GM19025 (cell line): ENCODE results near the gene BAIAP2L1.

Source experiments
- ATAC-seq: cut with Tn5 transposase; IDR thresholded peaks from one replicate; pipeline ENCODE4 v1.9.1; 2021; ENCODE audit warnings: mild to moderate bottlenecking, low read depth, moderate library complexity; ENCODE audit not compliant: unreplicated experiment

BAIAP2L1 gene

GRCh38 chr7:98281757-98282606 is 118.9 kb downstream of the BAIAP2L1 start:
- ATAC-seq, result peak; percentile 34

GRCh38 chr7:98280791-98281756 is 119.8 kb downstream of the BAIAP2L1 start, which contains the start of gene BRI3:
BRI3 (plus strand) TSS chr7:98281686; CDS start chr7:98281796, 110 bp downstream.
- ATAC-seq, result peak; percentile 77

DNA sequence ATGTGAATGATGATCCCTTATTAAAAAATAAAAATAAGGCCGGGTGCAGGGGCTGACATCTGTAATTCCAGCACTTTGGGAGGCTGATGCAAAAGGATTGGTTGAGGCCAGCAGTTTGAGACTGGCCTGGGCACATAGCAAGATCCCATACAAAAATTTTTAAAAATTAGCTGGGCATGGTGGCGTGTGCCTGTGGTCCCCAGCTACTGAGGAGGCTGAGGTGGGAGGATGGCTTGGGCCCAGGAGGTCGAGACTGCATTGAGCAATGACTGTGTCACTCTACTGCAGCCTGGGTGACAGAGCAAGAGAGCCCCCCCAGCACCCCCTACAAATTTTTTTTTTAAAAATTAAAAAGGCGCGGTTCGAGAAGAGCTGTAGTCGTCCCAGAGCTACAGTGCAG is 120.6 kb downstream of the BAIAP2L1 start:
- no peak for ATAC-seq

- ATAC-seq, result no peak
Observed at GRCh38 chr7:98278936-98279335, 122.0 kb downstream of the BAIAP2L1 start.

GRCh38 chr7:98278408-98278807 is 122.5 kb downstream of the BAIAP2L1 start:
- ATAC-seq, result no peak

GRCh38 chr7:98276241-98276761 is 124.6 kb downstream of the BAIAP2L1 start:
- ATAC-seq, result no peak

DNA sequence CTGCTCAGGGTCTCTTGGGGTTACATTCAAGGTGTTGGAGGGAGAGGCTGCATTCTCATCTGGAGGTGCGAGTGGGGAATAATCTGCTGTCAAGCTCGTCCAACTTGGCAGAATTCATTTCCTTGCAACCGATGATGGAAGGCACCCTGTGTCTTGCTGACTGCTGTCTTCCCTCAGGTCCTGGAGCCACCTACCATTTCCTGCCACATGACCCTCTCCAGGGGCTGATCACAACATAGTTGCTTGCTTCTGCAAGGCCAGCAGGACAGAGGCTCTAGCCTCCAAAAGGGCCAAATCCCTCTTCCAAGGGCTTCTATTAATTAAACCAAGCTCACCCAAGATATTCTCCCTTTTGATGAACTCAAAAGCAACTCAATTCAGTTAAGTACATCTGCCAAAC is 133.6 kb downstream of the BAIAP2L1 start:
- ATAC-seq, result no peak

DNA sequence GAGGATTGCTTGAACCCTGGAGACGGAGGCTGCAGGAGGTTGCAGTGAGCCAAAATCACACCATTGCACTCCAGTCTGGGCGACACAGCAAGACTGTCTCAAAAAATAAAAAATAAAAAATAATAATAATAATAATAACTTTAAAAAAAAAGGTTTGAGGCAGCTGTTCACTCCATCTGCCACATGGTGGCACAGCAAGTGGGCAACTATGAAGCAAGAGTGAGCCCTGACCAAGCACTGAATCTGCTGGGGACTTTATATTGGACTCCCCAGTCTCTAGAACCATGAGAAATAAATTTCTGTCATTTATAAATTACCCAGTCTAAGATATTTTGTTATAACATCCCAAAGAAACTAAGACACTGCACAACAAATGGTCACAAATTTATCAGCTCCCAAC is 134.1 kb downstream of the BAIAP2L1 start:
- ATAC-seq, result no peak

GRCh38 chr7:98265841-98266271 is 135.0 kb downstream of the BAIAP2L1 start:
- no peak for ATAC-seq

- ATAC-seq, result no peak
Observed at GRCh38 chr7:98257701-98258100, 143.2 kb downstream of the BAIAP2L1 start.

DNA sequence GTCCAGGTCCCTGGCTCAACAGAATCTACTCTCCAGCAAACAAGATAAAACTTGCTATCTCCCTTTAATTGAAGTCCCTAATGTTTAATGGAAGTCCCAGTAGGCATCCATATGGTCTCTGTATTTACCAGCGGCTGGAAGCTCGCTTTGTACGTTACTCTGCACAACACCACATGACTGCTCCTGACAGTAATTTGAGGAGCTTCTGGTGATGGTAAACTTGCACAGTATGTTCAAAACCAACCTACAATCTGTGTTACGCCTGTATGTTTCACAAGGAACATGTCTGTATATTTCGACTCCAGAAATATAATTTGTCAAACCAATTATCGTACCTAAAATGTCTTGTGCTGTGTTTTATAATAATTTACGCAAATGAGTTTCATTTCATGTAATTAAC is 144.5 kb downstream of the BAIAP2L1 start:
- no peak for ATAC-seq

- no peak for ATAC-seq
Observed at GRCh38 chr7:98254951-98255610, 145.8 kb downstream of the BAIAP2L1 start.

GRCh38 chr7:98254516-98254915 is 146.4 kb downstream of the BAIAP2L1 start:
- ATAC-seq, result no peak

DNA sequence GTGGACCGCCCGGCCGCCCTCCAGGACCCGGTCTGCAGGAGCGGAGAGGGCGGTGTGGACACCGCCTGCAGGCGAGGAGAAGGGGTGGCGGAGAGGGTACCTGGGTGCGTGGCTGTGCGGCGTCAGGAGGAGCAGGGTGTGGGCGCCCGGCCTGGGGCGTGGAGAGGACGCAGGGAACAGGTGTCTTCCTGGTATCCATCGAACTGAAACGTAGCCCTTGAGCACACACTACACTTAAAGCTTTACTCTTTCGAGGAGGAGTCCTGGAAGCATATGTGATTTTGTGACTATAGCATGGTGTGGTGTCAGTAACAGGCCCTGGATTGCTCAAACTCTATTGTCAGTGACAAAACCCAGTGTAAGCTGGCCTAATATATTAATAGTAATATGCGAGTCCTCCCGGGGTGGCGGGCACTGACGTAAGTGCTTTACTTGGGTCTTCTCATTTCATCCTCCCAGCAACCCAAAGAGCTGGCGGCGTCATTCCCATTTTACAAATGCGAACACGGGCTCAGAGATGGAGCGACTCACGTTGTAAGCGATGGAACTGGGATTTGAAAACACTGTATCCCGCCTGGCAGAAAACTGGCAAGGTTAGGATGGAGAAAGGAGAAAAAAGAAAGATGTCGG is 148.3 kb downstream of the BAIAP2L1 start:
- ATAC-seq, result no peak

GRCh38 chr7:98251601-98252424 is 149.1 kb downstream of the BAIAP2L1 start, which contains the start of gene TECPR1:
TECPR1 (minus strand) TSS chr7:98252232; CDS start chr7:98246146, 6,086 bp downstream.
- ATAC-seq, result peak; percentile 98

GRCh38 chr7:98251231-98251600 is 149.7 kb downstream of the BAIAP2L1 start:
- ATAC-seq, result peak; percentile 10

DNA sequence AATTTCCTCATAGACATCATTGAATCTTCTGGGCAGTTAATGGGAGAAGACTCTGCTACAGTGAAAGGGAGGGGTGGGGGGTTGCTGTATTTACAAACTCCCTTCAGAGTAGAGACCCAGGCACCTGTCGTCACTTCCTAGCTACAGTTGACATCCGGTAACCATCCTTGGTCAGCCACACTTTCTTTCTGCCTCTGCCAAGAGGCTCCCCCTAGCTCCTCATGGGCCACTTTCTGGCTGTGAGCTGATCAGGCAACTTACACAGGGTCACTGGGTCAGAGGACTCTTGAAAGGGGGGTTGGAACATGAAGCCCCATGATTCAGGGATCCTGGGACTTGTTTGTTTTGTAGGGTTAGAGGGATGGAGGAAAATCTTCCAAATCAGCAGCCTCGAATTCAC is 150.1 kb downstream of the BAIAP2L1 start:
- ATAC-seq, result no peak

- ATAC-seq, result no peak
Observed at GRCh38 chr7:98249106-98249505, 151.8 kb downstream of the BAIAP2L1 start.

DNA sequence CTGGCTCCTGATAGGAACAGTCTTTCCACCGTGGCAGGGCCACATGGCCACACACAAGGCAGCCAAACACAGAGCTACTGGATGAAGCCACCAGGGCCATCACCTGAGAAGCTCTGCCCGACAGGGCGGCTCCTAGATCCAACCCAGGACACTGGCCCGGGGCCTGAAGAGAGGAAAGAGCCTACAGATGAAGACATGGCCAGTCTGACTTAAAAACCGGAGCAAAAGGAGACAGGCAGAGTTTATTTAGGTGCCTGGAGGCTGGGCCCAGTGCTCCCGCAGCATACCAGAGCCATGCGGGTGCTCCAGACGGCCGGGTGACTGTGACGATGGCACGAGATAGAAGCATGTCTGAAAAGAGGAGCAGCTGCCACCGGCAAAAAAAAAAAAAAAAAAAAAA is 152.7 kb downstream of the BAIAP2L1 start:
- no peak for ATAC-seq
